Osteoblast (primary cell): ENCODE measurements around the gene SERPINI1. TPM values are rescaled to one million over a fixed set of nuclear protein-coding genes. Genes with fewer than 3 reads are reported as not detected.

Source experiments
- DNase-seq: peaks from one replicate; pipeline ENCODE4 v3.0.0; 2011; ENCODE audit warnings: low spot score, mixed read lengths; ENCODE audit not compliant: insufficient read length; ENCODE audit errors: missing footprints
- H2AFZ ChIP-seq: 2 replicates; pipeline ENCODE4 v1.6.0; 2011; ENCODE audit warnings: mild to moderate bottlenecking, low read length
- H3K27ac ChIP-seq: 2 replicates; pipeline ENCODE4 v1.5.1; 2011; ENCODE audit warnings: mild to moderate bottlenecking, low read depth, low read length, moderate library complexity
- H3K27me3 ChIP-seq: 2 replicates; pipeline ENCODE4 v1.6.0; 2012; ENCODE audit warnings: mild to moderate bottlenecking, control low read depth, inconsistent platforms, low read length, moderate library complexity; ENCODE audit not compliant: insufficient read depth
- H3K36me3 ChIP-seq: 2 replicates; pipeline ENCODE4 v1.5.1; 2011; ENCODE audit warnings: mild to moderate bottlenecking, low read length, control low read depth, moderate library complexity; ENCODE audit not compliant: insufficient read depth
- H3K4me1 ChIP-seq: 2 replicates; pipeline ENCODE4 v1.5.1; 2011; ENCODE audit warnings: mild to moderate bottlenecking, low read length, control low read depth, moderate library complexity; ENCODE audit not compliant: insufficient read depth
- H3K4me2 ChIP-seq: 2 replicates; pipeline ENCODE4 v1.6.0; 2011; ENCODE audit warnings: mild to moderate bottlenecking, low read length; ENCODE audit not compliant: insufficient read depth
- H3K4me3 ChIP-seq: fragments of 200-600 bp; sonication (generic); 3 replicates; pipeline ENCODE4 v1.5.1; 2012; ENCODE audit warnings: mild to moderate bottlenecking, low read length, inconsistent platforms; ENCODE audit not compliant: insufficient read depth
- H3K79me2 ChIP-seq: 2 replicates; pipeline ENCODE4 v1.6.0; 2012; ENCODE audit warnings: mild to moderate bottlenecking, low read length, control low read depth, inconsistent platforms; ENCODE audit not compliant: insufficient read depth
- H3K9me3 ChIP-seq: 2 replicates; pipeline ENCODE4 v1.5.1; 2011; ENCODE audit warnings: low read depth, low read length, control low read depth
- H4K20me1 ChIP-seq: 2 replicates; pipeline ENCODE4 v1.6.0; 2012; ENCODE audit warnings: mild to moderate bottlenecking, low read length, control low read depth; ENCODE audit not compliant: insufficient read depth
- small RNA-seq: library from RNA; depleted of rRNA; stranded (forward); fragments of <200 nt; gene quantifications from one replicate; pipeline ENCODE3, GENCODE V24; 2012
- total RNA-seq: library from RNA; depleted of rRNA; stranded (reverse); fragments of >200 nt; gene quantifications from 2 replicates; pipeline ENCODE4 v1.2.3, GENCODE V29; 2012
- TF ChIP-seq, protein P1 (sequence below): IDR thresholded peaks from 2 replicates; pipeline ENCODE4 v1.5.1; 2011; ENCODE audit warnings: mild to moderate bottlenecking, low read depth, low read length, moderate library complexity; ENCODE audit errors: extremely low read depth

Gene SERPINI1
- total RNA-seq, 1 donor, result 1.4 TPM

GRCh38 chr3:167872032-167872431, 136.5 kb downstream of the SERPINI1 start:
- H3K79me2 ChIP-seq, result no peaks in the 10 kb centered on the region

DNA sequence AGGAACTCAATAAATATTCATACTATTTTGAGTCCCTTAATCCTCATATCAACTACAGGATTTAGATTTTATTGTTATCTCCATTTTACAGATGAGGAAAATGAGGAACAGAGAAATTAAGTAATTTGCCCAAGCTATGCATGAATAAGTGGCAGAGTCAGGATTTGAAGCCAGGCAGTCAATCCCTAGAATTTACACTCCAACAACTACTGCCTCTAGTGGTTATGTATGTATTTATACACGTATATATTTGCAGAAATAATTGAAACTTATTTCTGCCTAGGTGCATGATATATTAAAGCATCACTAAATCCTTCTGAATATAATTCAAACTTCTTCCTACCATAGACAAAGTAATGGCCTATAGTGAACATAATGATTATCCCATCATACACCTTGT, 137.4 kb downstream of the SERPINI1 start:
- no peak overlapping the region for H3K4me2 ChIP-seq
- no peak for DNase-seq
- TF ChIP-seq, protein P1, sequence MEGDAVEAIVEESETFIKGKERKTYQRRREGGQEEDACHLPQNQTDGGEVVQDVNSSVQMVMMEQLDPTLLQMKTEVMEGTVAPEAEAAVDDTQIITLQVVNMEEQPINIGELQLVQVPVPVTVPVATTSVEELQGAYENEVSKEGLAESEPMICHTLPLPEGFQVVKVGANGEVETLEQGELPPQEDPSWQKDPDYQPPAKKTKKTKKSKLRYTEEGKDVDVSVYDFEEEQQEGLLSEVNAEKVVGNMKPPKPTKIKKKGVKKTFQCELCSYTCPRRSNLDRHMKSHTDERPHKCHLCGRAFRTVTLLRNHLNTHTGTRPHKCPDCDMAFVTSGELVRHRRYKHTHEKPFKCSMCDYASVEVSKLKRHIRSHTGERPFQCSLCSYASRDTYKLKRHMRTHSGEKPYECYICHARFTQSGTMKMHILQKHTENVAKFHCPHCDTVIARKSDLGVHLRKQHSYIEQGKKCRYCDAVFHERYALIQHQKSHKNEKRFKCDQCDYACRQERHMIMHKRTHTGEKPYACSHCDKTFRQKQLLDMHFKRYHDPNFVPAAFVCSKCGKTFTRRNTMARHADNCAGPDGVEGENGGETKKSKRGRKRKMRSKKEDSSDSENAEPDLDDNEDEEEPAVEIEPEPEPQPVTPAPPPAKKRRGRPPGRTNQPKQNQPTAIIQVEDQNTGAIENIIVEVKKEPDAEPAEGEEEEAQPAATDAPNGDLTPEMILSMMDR, result peak; percentile 36
- H3K36me3 ChIP-seq, result no peaks in the 10 kb centered on the region
- no peaks in the 10 kb centered on the region for H3K9me3 ChIP-seq
- H4K20me1 ChIP-seq, result no peaks in the 10 kb centered on the region
- no peaks in the 10 kb centered on the region for H3K79me2 ChIP-seq
- no peaks in the 10 kb centered on the region for H3K27me3 ChIP-seq
- peaks cover 4% of the 10 kb centered on the region for H3K4me1 ChIP-seq
- no peak overlapping the region for H3K4me3 ChIP-seq
- no peak overlapping the region for H3K27ac ChIP-seq
- no peak overlapping the region for H2AFZ ChIP-seq

More at GRCh38 chr3:167872032-167872431, 136.5 kb downstream of the SERPINI1 start:
- H3K4me2 ChIP-seq, result no peak overlapping the region
- no peak overlapping the region for H3K4me3 ChIP-seq
- H3K4me1 ChIP-seq, result peaks cover 4% of the 10 kb centered on the region
- TF ChIP-seq, protein P1, result no peak
- no peaks in the 10 kb centered on the region for H4K20me1 ChIP-seq
- no peaks in the 10 kb centered on the region for H3K27me3 ChIP-seq
- no peaks in the 10 kb centered on the region for H3K9me3 ChIP-seq
- H2AFZ ChIP-seq, result no peak overlapping the region
- no peak overlapping the region for H3K27ac ChIP-seq
- DNase-seq, result no peak
- H3K36me3 ChIP-seq, result no peaks in the 10 kb centered on the region

DNA sequence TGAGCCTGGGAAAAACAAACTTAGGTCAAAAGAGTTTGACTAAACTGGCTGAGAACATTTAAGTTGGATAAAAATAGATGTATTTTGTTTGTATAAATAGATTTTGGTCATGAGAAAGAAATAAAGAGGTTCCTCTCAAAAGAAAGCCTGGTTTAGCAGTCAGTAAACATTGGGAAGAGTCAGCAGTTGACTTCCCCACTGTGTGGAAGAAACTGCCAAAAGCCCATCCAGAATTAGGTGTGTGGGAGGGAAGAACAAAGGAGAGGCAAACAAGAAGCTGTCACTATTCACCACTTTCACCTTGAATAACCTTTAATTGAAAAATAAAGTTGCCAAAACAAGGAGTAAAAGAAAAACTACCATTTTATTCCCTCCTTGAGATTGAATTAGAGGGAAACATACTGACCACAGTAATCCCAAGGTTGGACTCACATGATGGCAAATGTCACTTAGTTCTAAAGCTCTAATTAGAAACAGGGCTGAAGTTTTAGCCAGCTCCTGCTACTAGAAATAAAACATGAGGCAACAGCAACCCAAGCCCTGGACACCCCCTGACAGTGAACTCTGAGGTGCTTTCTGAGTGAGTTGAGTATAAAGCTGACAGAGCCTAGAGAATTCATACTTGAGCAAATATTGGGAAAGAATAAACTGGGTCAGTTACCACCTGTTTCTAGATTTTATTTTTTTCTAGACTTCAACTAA, 139.3 kb downstream of the SERPINI1 start:
- no peak overlapping the region for H3K27ac ChIP-seq
- H3K4me2 ChIP-seq, result no peak overlapping the region
- no peaks in the 10 kb centered on the region for H4K20me1 ChIP-seq
- no peaks in the 10 kb centered on the region for H3K79me2 ChIP-seq
- no peaks in the 10 kb centered on the region for H3K36me3 ChIP-seq
- H2AFZ ChIP-seq, result no peak overlapping the region
- no peak for DNase-seq
- no peaks in the 10 kb centered on the region for H3K27me3 ChIP-seq
- peaks cover 4% of the 10 kb centered on the region for H3K4me1 ChIP-seq
- H3K9me3 ChIP-seq, result no peaks in the 10 kb centered on the region
- TF ChIP-seq, protein P1, result no peak
- H3K4me3 ChIP-seq, result no peak overlapping the region

Small RNAs within 50 kb of the gene (small RNA-seq; reads per million reads assigned to genes)
- not detected for gene HMGN1P8

Other genes with a start within 250 kb of the SERPINI1 start
- gene WDR49, start 81.8 kb upstream of the SERPINI1 start, total RNA-seq, result under 0.01 TPM in 1 of 2 replicates, not detected in the other
- 44.9 and 56.9 TPM in 2 replicates for gene PDCD10, start 829 bp upstream of the SERPINI1 start, total RNA-seq